SK-N-MC (cell line): Measurements from ENCODE around the gene ITGAE.

Experiments used
- EZH2 ChIP-seq: fragments of 200-600 bp; sonication (generic); IDR thresholded peaks from one replicate; pipeline ENCODE4 v1.6.1; 2017; ENCODE audit warnings: antibody characterized with exemption
- POLR2AphosphoS5 ChIP-seq: IDR thresholded peaks from 2 replicates; pipeline ENCODE4 v1.6.1; 2012; ENCODE audit warnings: mild to moderate bottlenecking, low read depth, low read length, borderline replicate concordance

DNA sequence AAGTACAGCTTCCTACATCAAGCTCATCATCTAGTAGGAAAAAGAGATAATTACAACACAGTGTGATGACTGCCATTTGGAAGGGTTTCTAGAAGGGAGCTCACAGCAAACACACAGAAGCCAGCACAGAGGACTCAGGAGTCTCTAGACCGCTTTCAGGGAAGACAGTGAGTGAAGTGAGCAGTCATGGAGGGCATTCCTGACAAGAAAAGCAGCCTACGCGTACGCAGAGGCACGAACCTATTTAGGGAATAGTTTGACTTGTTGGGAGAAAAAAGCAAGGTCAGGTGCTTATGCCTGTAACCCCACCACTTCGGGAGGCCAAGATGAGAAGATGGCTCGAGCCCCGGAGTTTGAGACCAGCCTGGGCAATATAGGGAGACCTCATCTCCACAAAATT is 85.7 kb downstream of the ITGAE start:
- TF ChIP-seq POLR2AphosphoS5 (no peak), EZH2 (no peak)
